OCI-LY7 (cell line): ENCODE results near the gene CBFB. TPM values are rescaled to one million over a fixed set of nuclear protein-coding genes. Genes with fewer than 3 reads are reported as not detected.
A peak's percentile ranks its signal among the peaks of the same experiment; 100 is the strongest.

Experiments used
- BruUV-seq: library from RNA; stranded (reverse); fragments of 400-500 nt; replicated peaks from 2 replicates; lab custom pipeline; 2021; lab: Mats Ljungman, UMichigan
- CTCF ChIA-PET: fragments of 300-600 bp; sonication (Branson Sonifier 250); formaldehyde crosslinking; loops from one replicate; lab custom pipeline; 2022; ENCODE audit warnings: antibody characterized with exemption; ENCODE audit not compliant: unreplicated experiment; lab: Charles Lee
- POLR2A ChIA-PET: fragments of 300-600 bp; sonication (Branson Sonifier 250); formaldehyde crosslinking; loops from one replicate; lab custom pipeline; 2022; ENCODE audit warnings: antibody characterized with exemption; lab: Charles Lee
- DNase-seq: peaks from one replicate; pipeline ENCODE4 v3.0.0-alpha.2; 2015; ENCODE audit warnings: low spot score
- H2AFZ ChIP-seq: fragments of 200-600 bp; sonication (generic), shearing (Covaris generic); 2 replicates; pipeline ENCODE4 v1.6.1; 2014; ENCODE audit warnings: mild to moderate bottlenecking, antibody characterized with exemption, low read length, moderate library complexity
- H3K27ac ChIP-seq: fragments of 200-600 bp; sonication (generic); 2 replicates; pipeline ENCODE4 v1.5.1; 2014; ENCODE audit warnings: mixed run types, low read depth, mild to moderate bottlenecking, moderate library complexity, low read length, inconsistent platforms; ENCODE audit not compliant: poor library complexity, severe bottlenecking
- H3K36me3 ChIP-seq: fragments of 200-600 bp; sonication (generic); 2 replicates; pipeline ENCODE4 v1.6.1; 2014; ENCODE audit warnings: mild to moderate bottlenecking, antibody characterized with exemption, low read length, moderate library complexity, mixed read lengths; ENCODE audit not compliant: insufficient read depth
- H3K4me1 ChIP-seq: fragments of 200-600 bp; sonication (generic); 2 replicates; pipeline ENCODE4 v1.5.1; 2014; ENCODE audit warnings: mild to moderate bottlenecking, low read length; ENCODE audit not compliant: insufficient read depth, poor library complexity, severe bottlenecking
- H3K4me2 ChIP-seq: fragments of 200-600 bp; sonication (generic); 2 replicates; pipeline ENCODE4 v1.6.1; 2014; ENCODE audit warnings: mild to moderate bottlenecking, low read length
- H3K4me3 ChIP-seq: fragments of 200-600 bp; sonication (generic); 2 replicates; pipeline ENCODE4 v1.5.1; 2014; ENCODE audit warnings: mild to moderate bottlenecking, low read depth, low read length; ENCODE audit not compliant: poor library complexity, severe bottlenecking
- H3K79me2 ChIP-seq: fragments of 200-600 bp; sonication (generic); 2 replicates; pipeline ENCODE4 v1.6.1; 2016; ENCODE audit warnings: low read depth, mild to moderate bottlenecking, low read length, moderate library complexity, mixed read lengths; ENCODE audit not compliant: insufficient read depth
- H3K9me2 ChIP-seq: fragments of 200-600 bp; sonication (generic); 2 replicates; pipeline ENCODE4 v1.6.1; 2016; ENCODE audit warnings: mild to moderate bottlenecking, low read length, mixed read lengths; ENCODE audit not compliant: insufficient read depth
- H3K9me3 ChIP-seq: fragments of 200-600 bp; sonication (generic); 2 replicates; pipeline ENCODE4 v1.6.1; 2014; ENCODE audit warnings: mild to moderate bottlenecking, mixed run types, low read length, mixed read lengths
- H4K20me1 ChIP-seq: fragments of 200-600 bp; sonication (generic); 2 replicates; pipeline ENCODE4 v1.6.1; 2014; ENCODE audit warnings: mild to moderate bottlenecking, antibody characterized with exemption, low read length, moderate library complexity, mixed read lengths; ENCODE audit not compliant: insufficient read depth
- EZH2phosphoT487 ChIP-seq: fragments of 200-600 bp; sonication (generic); IDR thresholded peaks from 2 replicates; pipeline ENCODE4 v1.6.1; 2018; ENCODE audit warnings: low read depth, borderline replicate concordance, mild to moderate bottlenecking, mixed run types, antibody characterized with exemption, low read length, moderate library complexity, mixed read lengths
- intact Hi-C: fragments of 100-400 bp; cut with micrococcal nuclease; formaldehyde crosslinking; loops from one replicate; pipeline ENCODE4 v1.10.0; 2022; ENCODE audit not compliant: unreplicated experiment
- total RNA-seq, 2 experiments: library from RNA; depleted of rRNA in 1 of 2; stranded (reverse); fragments of >200 nt in 1 of 2; shearing (Covaris generic) in 1 of 2; gene quantifications; 2 replicates each; pipeline ENCODE4 v1.2.3, GENCODE V29; 2014 to 2022
- TF ChIP-seq, protein P1 (sequence below): fragments of 200-600 bp; sonication (generic); conservative IDR thresholded peaks from 2 replicates; pipeline ENCODE4 v1.5.1; 2014; ENCODE audit warnings: mild to moderate bottlenecking, antibody characterized with exemption, low read length, moderate library complexity, mixed read lengths

The CBFB gene
- total RNA-seq, 2 experiments from 2014 or later: 93.5 to 151 TPM

- H3K27ac ChIP-seq: no peak overlapping the region
- DNase-seq: no peak
- H3K9me2 ChIP-seq: no peaks in the 10 kb centered on the region
These were observed 27.0 kb downstream of the CBFB start for GRCh38 chr16:67055712-67056487.

GRCh38 chr16:67063008-67063407, 34.1 kb downstream of the CBFB start:
- no peak overlapping the region for H3K27ac ChIP-seq
- no peak for DNase-seq

More at GRCh38 chr16:67055712-67056487, 27.0 kb downstream of the CBFB start:
- Histone ChIP-seq H3K4me2 (no peak overlapping the region), H3K9me3 (no peaks in the 10 kb centered on the region), H4K20me1 (no peaks in the 10 kb centered on the region), H3K36me3 (peaks cover 38% of the 10 kb centered on the region), H3K4me1 (no peaks in the 10 kb centered on the region), H3K4me3 (no peak overlapping the region), H2AFZ (no peak overlapping the region), H3K79me2 (peaks cover 53% of the 10 kb centered on the region; the same call in 1 of the 2 replicates)
- ChIA-PET CTCF (no interaction called here), POLR2A (interaction anchor here (1.1 to 1.3 kb wide), 2 partner anchors 8 to 31 kb away, joined by 3 read pairs; no protein-coding TSS in a partner anchor)
- no TSS peak for BruUV-seq
- TF ChIP-seq EZH2phosphoT487: no peak
- TF ChIP-seq, protein P1, sequence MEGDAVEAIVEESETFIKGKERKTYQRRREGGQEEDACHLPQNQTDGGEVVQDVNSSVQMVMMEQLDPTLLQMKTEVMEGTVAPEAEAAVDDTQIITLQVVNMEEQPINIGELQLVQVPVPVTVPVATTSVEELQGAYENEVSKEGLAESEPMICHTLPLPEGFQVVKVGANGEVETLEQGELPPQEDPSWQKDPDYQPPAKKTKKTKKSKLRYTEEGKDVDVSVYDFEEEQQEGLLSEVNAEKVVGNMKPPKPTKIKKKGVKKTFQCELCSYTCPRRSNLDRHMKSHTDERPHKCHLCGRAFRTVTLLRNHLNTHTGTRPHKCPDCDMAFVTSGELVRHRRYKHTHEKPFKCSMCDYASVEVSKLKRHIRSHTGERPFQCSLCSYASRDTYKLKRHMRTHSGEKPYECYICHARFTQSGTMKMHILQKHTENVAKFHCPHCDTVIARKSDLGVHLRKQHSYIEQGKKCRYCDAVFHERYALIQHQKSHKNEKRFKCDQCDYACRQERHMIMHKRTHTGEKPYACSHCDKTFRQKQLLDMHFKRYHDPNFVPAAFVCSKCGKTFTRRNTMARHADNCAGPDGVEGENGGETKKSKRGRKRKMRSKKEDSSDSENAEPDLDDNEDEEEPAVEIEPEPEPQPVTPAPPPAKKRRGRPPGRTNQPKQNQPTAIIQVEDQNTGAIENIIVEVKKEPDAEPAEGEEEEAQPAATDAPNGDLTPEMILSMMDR: no peak
- intact Hi-C loops: no loop called here

More at GRCh38 chr16:67063008-67063407, 34.1 kb downstream of the CBFB start:
- intact Hi-C loops: no loop called here
- Histone ChIP-seq H4K20me1 (peaks cover 4% of the 10 kb centered on the region; the same call in 1 of the 2 replicates), H3K36me3 (peaks cover 50% of the 10 kb centered on the region), H3K4me1 (peaks cover 13% of the 10 kb centered on the region), H3K79me2 (peaks cover 53% of the 10 kb centered on the region; the same call in 1 of the 2 replicates), H2AFZ (no peak overlapping the region), H3K4me2 (0 out of 2 replicates have a peak overlapping the region, but pooled peaks have one; percentile 21), H3K9me2 (no peaks in the 10 kb centered on the region), H3K9me3 (no peaks in the 10 kb centered on the region), H3K4me3 (no peak overlapping the region)
- TF ChIP-seq, protein P1: no peak
- TF ChIP-seq EZH2phosphoT487: no peak
- ChIA-PET POLR2A (interaction anchor here (1.3 kb wide), 1 partner anchor 8 kb away, joined by 3 read pairs; no protein-coding TSS in a partner anchor), CTCF (no interaction called here)
- no TSS peak for BruUV-seq
